Peyer's patch (tissue), 4 donors: Measurements from ENCODE around the gene SMIM23.

ENCODE experiments used
- POLR2A ChIP-seq, 2 donors: fragments of 450-650 bp; IDR thresholded peaks; one replicate each; pipeline ENCODE4 v1.5.1; 2017; ENCODE audit warnings: antibody characterized with exemption in 2 of 2, mild to moderate bottlenecking in 2 of 2, moderate library complexity in 2 of 2
- TF ChIP-seq, protein P1 (sequence below), 6 experiments: fragments of 450-650 bp in 4 of 6; fragments of 200-600 bp in 2 of 6; sonication (generic) in 1 of 6; IDR thresholded peaks; one replicate each; pipeline ENCODE4 v1.5.1; 2017 to 2019; ENCODE audit warnings: antibody characterized with exemption in 6 of 6, mild to moderate bottlenecking in 3 of 6, moderate library complexity in 1 of 6

GRCh38 chr5:171825051-171825450, 39.4 kb downstream of the SMIM23 start:
- TF ChIP-seq, protein P1, sequence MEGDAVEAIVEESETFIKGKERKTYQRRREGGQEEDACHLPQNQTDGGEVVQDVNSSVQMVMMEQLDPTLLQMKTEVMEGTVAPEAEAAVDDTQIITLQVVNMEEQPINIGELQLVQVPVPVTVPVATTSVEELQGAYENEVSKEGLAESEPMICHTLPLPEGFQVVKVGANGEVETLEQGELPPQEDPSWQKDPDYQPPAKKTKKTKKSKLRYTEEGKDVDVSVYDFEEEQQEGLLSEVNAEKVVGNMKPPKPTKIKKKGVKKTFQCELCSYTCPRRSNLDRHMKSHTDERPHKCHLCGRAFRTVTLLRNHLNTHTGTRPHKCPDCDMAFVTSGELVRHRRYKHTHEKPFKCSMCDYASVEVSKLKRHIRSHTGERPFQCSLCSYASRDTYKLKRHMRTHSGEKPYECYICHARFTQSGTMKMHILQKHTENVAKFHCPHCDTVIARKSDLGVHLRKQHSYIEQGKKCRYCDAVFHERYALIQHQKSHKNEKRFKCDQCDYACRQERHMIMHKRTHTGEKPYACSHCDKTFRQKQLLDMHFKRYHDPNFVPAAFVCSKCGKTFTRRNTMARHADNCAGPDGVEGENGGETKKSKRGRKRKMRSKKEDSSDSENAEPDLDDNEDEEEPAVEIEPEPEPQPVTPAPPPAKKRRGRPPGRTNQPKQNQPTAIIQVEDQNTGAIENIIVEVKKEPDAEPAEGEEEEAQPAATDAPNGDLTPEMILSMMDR (IDR thresholded peaks at IDR 0.05), result no peak
- TF ChIP-seq POLR2A (IDR thresholded peaks at IDR 0.05), result no peak
